IPS-18a (cell line): Measurements from ENCODE around the gene ZNF804B.

Experiments
- H3K27ac ChIP-seq: one replicate; pipeline ENCODE4 v1.5.1; 2013; ENCODE audit warnings: low read length
- H3K27me3 ChIP-seq: one replicate; pipeline ENCODE4 v1.6.1; 2013; ENCODE audit warnings: mild to moderate bottlenecking, low read length; ENCODE audit not compliant: control insufficient read depth, insufficient read depth
- H3K36me3 ChIP-seq: one replicate; pipeline ENCODE4 v1.6.1; 2013; ENCODE audit warnings: low read depth, low read length; ENCODE audit not compliant: control insufficient read depth
- H3K4me1 ChIP-seq: one replicate; pipeline ENCODE4 v1.6.1; 2013; ENCODE audit warnings: low read depth, low read length; ENCODE audit not compliant: control insufficient read depth
- H3K4me3 ChIP-seq: one replicate; pipeline ENCODE4 v1.5.1; 2013; ENCODE audit warnings: low read length
- H3K9ac ChIP-seq: one replicate; pipeline ENCODE4 v1.6.1; 2013; ENCODE audit warnings: mild to moderate bottlenecking, low read length, moderate library complexity
- H3K9me3 ChIP-seq: one replicate; pipeline ENCODE4 v1.6.1; 2013; ENCODE audit warnings: low read depth, low read length; ENCODE audit not compliant: control insufficient read depth

The ZNF804B gene

GRCh38 chr7:88919478-88920131 lies 160.1 kb downstream of the ZNF804B start:
- Histone ChIP-seq H3K9me3 (no peaks in the 10 kb centered on the region), H3K27me3 (no peaks in the 10 kb centered on the region), H3K4me1 (no peaks in the 10 kb centered on the region), H3K4me3 (no peak overlapping the region), H3K27ac (no peak overlapping the region), H3K36me3 (no peaks in the 10 kb centered on the region), H3K9ac (no peak overlapping the region)

- Histone ChIP-seq H3K27me3 (no peaks in the 10 kb centered on the region), H3K9ac (no peak overlapping the region), H3K9me3 (no peaks in the 10 kb centered on the region), H3K4me1 (no peaks in the 10 kb centered on the region), H3K27ac (no peak overlapping the region), H3K36me3 (no peaks in the 10 kb centered on the region), H3K4me3 (no peak overlapping the region)
Observed at GRCh38 chr7:88922944-88923343, 163.4 kb downstream of the ZNF804B start.

GRCh38 chr7:88928276-88928675 lies 168.8 kb downstream of the ZNF804B start:
- Histone ChIP-seq H3K4me3 (no peak overlapping the region), H3K9ac (no peak overlapping the region), H3K9me3 (no peaks in the 10 kb centered on the region), H3K27me3 (no peaks in the 10 kb centered on the region), H3K36me3 (no peaks in the 10 kb centered on the region), H3K4me1 (no peaks in the 10 kb centered on the region), H3K27ac (no peak overlapping the region)

- Histone ChIP-seq H3K27me3 (no peaks in the 10 kb centered on the region), H3K9ac (no peak overlapping the region), H3K4me1 (no peaks in the 10 kb centered on the region), H3K9me3 (no peaks in the 10 kb centered on the region), H3K36me3 (no peaks in the 10 kb centered on the region), H3K27ac (no peak overlapping the region), H3K4me3 (no peak overlapping the region)
Observed at GRCh38 chr7:88929719-88930118, 170.2 kb downstream of the ZNF804B start.

- Histone ChIP-seq H3K4me3 (no peak overlapping the region), H3K9me3 (no peaks in the 10 kb centered on the region), H3K4me1 (no peaks in the 10 kb centered on the region), H3K27ac (no peak overlapping the region), H3K27me3 (no peaks in the 10 kb centered on the region), H3K36me3 (no peaks in the 10 kb centered on the region), H3K9ac (no peak overlapping the region)
Observed at GRCh38 chr7:88933285-88933684, 173.8 kb downstream of the ZNF804B start.

- Histone ChIP-seq H3K9me3 (no peaks in the 10 kb centered on the region), H3K27ac (no peak overlapping the region)
Observed at GRCh38 chr7:88942815-88943501, 183.5 kb downstream of the ZNF804B start.

GRCh38 chr7:88951826-88952225 lies 192.3 kb downstream of the ZNF804B start:
- Histone ChIP-seq H3K27me3 (no peaks in the 10 kb centered on the region), H3K4me3 (no peak overlapping the region), H3K27ac (no peak overlapping the region), H3K9ac (no peak overlapping the region), H3K9me3 (no peaks in the 10 kb centered on the region), H3K36me3 (no peaks in the 10 kb centered on the region), H3K4me1 (peaks cover 7% of the 10 kb centered on the region)

More at GRCh38 chr7:88942815-88943501, 183.5 kb downstream of the ZNF804B start:
- peaks cover 14% of the 10 kb centered on the region for H3K4me1 ChIP-seq
- H3K36me3 ChIP-seq: no peaks in the 10 kb centered on the region
- no peak overlapping the region for H3K9ac ChIP-seq
- H3K4me3 ChIP-seq: no peak overlapping the region
- H3K27me3 ChIP-seq: no peaks in the 10 kb centered on the region

- peaks cover 15% of the 10 kb centered on the region for H3K4me1 ChIP-seq
- no peak overlapping the region for H3K4me3 ChIP-seq
- H3K9ac ChIP-seq: no peak overlapping the region
- peak overlapping the region; percentile 14 for H3K27ac ChIP-seq
- H3K9me3 ChIP-seq: peaks cover 6% of the 10 kb centered on the region
- no peaks in the 10 kb centered on the region for H3K27me3 ChIP-seq
- no peaks in the 10 kb centered on the region for H3K36me3 ChIP-seq
Observed at GRCh38 chr7:88964418-88964817, 204.9 kb downstream of the ZNF804B start.

GRCh38 chr7:88965371-88965770 lies 205.9 kb downstream of the ZNF804B start:
- no peaks in the 10 kb centered on the region for H3K36me3 ChIP-seq
- no peaks in the 10 kb centered on the region for H3K27me3 ChIP-seq
- H3K9me3 ChIP-seq: peaks cover 6% of the 10 kb centered on the region
- peak overlapping the region; percentile 0 for H3K4me3 ChIP-seq
- peaks cover 15% of the 10 kb centered on the region for H3K4me1 ChIP-seq
- no peak overlapping the region for H3K27ac ChIP-seq
- H3K9ac ChIP-seq: no peak overlapping the region

- H3K27ac ChIP-seq: no peak overlapping the region
- H3K9ac ChIP-seq: no peak overlapping the region
- H3K4me3 ChIP-seq: no peak overlapping the region
- no peaks in the 10 kb centered on the region for H3K27me3 ChIP-seq
- H3K9me3 ChIP-seq: peaks cover 6% of the 10 kb centered on the region
- H3K4me1 ChIP-seq: peaks cover 15% of the 10 kb centered on the region
- H3K36me3 ChIP-seq: no peaks in the 10 kb centered on the region
Observed at GRCh38 chr7:88967432-88967831, 207.9 kb downstream of the ZNF804B start.

GRCh38 chr7:88969167-88969566 lies 209.7 kb downstream of the ZNF804B start:
- peaks cover 15% of the 10 kb centered on the region for H3K4me1 ChIP-seq
- no peak overlapping the region for H3K4me3 ChIP-seq
- H3K27me3 ChIP-seq: no peaks in the 10 kb centered on the region
- no peaks in the 10 kb centered on the region for H3K36me3 ChIP-seq
- H3K9me3 ChIP-seq: peaks cover 6% of the 10 kb centered on the region
- no peak overlapping the region for H3K27ac ChIP-seq
- H3K9ac ChIP-seq: no peak overlapping the region

GRCh38 chr7:88985295-88985694 lies 225.8 kb downstream of the ZNF804B start:
- peaks cover 5% of the 10 kb centered on the region for H3K4me1 ChIP-seq
- no peaks in the 10 kb centered on the region for H3K27me3 ChIP-seq
- no peak overlapping the region for H3K27ac ChIP-seq
- H3K9ac ChIP-seq: no peak overlapping the region
- no peaks in the 10 kb centered on the region for H3K9me3 ChIP-seq
- no peak overlapping the region for H3K4me3 ChIP-seq
- no peaks in the 10 kb centered on the region for H3K36me3 ChIP-seq
